SK-N-SH treated with all-trans-retinoic acid at 6 μM for 48 hours (cell line): ENCODE measurements around the gene MIB2.

Source experiments
- ATAC-seq: fragments of 200-7000 bp; cut with Tn5 transposase; 3 replicates; pipeline ENCODE4 v1.9.1; 2020; ENCODE audit warnings: mild to moderate bottlenecking, moderate library complexity
- ARNTL ChIP-seq: fragments of 450-650 bp; formaldehyde crosslinking; IDR thresholded peaks from 2 replicates; pipeline ENCODE4 v1.5.0; 2020; ENCODE audit warnings: low read depth, mild to moderate bottlenecking, moderate library complexity, borderline replicate concordance
- CSDC2 ChIP-seq: fragments of 250-450 bp; sonication (Bioruptor Pico); IDR thresholded peaks from 2 replicates; pipeline ENCODE4 v1.5.0; 2020; ENCODE audit warnings: mild to moderate bottlenecking, moderate library complexity
- ESRRG ChIP-seq: fragments of 250-450 bp; sonication (Bioruptor Pico); IDR thresholded peaks from 2 replicates; pipeline ENCODE4 v1.6.1; 2021; ENCODE audit warnings: mild to moderate bottlenecking
- GLIS3 ChIP-seq: fragments of 250-450 bp; sonication (Bioruptor Pico); IDR thresholded peaks from 2 replicates; pipeline ENCODE4 v1.5.0; 2020; ENCODE audit warnings: mild to moderate bottlenecking, moderate library complexity
- ISL1 ChIP-seq: fragments of 250-450 bp; sonication (Bioruptor Pico); IDR thresholded peaks from 2 replicates; pipeline ENCODE4 v2.1.2; 2022; ENCODE audit warnings: mild to moderate bottlenecking, moderate library complexity
- OSR1 ChIP-seq: fragments of 250-450 bp; sonication (Bioruptor Pico); IDR thresholded peaks from 2 replicates; pipeline ENCODE4 v1.8.0; 2022; ENCODE audit warnings: moderate library complexity, mild to moderate bottlenecking, inconsistent platforms
- RARB ChIP-seq: fragments of 250-450 bp; sonication (Bioruptor Pico); IDR thresholded peaks from 2 replicates; pipeline ENCODE4 v1.8.0; 2021; ENCODE audit warnings: mild to moderate bottlenecking, moderate library complexity
- SNAI2 ChIP-seq: fragments of 250-450 bp; sonication (Bioruptor Pico); IDR thresholded peaks from 2 replicates; pipeline ENCODE4 v1.5.0; 2020; ENCODE audit warnings: mild to moderate bottlenecking, moderate library complexity
- TCF4 ChIP-seq: fragments of 250-450 bp; sonication (Bioruptor Pico); IDR thresholded peaks from 2 replicates; pipeline ENCODE4 v1.8.0; 2021; ENCODE audit warnings: mild to moderate bottlenecking, moderate library complexity, borderline replicate concordance
- ZC3H10 ChIP-seq: fragments of 250-450 bp; sonication (Bioruptor Pico); IDR thresholded peaks from 2 replicates; pipeline ENCODE4 v1.5.1; 2021; ENCODE audit warnings: mild to moderate bottlenecking, moderate library complexity
- ZFP3 ChIP-seq: fragments of 250-450 bp; sonication (Bioruptor Pico); IDR thresholded peaks from 2 replicates; pipeline ENCODE4 v1.5.0; 2020; ENCODE audit warnings: mild to moderate bottlenecking, moderate library complexity
- ZFP30 ChIP-seq: fragments of 450-650 bp; formaldehyde crosslinking; IDR thresholded peaks from 2 replicates; pipeline ENCODE4 v1.5.0; 2022; ENCODE audit warnings: mild to moderate bottlenecking, moderate library complexity
- ZNF70 ChIP-seq: fragments of 450-650 bp; formaldehyde crosslinking; IDR thresholded peaks from 2 replicates; pipeline ENCODE4 v1.5.0; 2020; ENCODE audit warnings: mild to moderate bottlenecking, moderate library complexity
- ZNF8 ChIP-seq: fragments of 450-650 bp; formaldehyde crosslinking; IDR thresholded peaks from 2 replicates; pipeline ENCODE4 v1.5.0; 2020; ENCODE audit warnings: mild to moderate bottlenecking, moderate library complexity
- TF ChIP-seq, protein P1 (sequence below): fragments of 250-450 bp; sonication (Bioruptor Pico); IDR thresholded peaks from 2 replicates; pipeline ENCODE4 v1.5.0; 2020; ENCODE audit warnings: mild to moderate bottlenecking, moderate library complexity
- TF ChIP-seq, protein P2 (sequence below): fragments of 250-450 bp; sonication (Bioruptor Pico); IDR thresholded peaks from 2 replicates; pipeline ENCODE4 v1.8.0; 2021; ENCODE audit warnings: low read depth, mild to moderate bottlenecking, moderate library complexity, borderline replicate concordance

MIB2 gene

DNA sequence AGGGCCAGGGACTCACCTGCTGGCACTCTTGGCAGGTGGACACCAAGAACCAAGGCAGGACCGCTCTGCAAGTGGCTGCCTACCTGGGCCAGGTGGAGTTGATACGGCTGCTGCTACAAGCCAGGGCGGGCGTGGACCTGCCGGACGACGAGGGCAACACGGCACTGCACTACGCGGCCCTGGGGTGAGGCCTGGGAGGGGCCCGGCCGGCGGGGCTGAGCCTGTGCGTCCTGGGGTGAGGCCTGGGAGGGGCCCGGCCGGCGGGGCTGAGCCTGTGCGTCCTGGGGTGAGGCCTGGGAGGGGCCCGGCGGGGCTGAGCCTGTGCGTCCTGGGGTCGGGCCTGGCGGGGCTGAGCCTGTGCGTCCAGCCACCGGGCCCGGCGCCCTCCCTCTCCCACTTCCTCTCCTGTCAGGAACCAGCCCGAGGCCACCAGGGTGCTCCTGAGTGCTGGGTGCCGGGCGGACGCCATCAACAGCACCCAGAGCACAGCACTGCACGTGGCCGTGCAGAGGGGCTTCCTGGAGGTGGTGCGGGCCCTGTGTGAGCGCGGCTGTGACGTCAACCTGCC, 12.0 kb downstream of the MIB2 start:
- TF ChIP-seq ESRRG, result no peak
- no peak for TF ChIP-seq CSDC2
- TF ChIP-seq, protein P1, sequence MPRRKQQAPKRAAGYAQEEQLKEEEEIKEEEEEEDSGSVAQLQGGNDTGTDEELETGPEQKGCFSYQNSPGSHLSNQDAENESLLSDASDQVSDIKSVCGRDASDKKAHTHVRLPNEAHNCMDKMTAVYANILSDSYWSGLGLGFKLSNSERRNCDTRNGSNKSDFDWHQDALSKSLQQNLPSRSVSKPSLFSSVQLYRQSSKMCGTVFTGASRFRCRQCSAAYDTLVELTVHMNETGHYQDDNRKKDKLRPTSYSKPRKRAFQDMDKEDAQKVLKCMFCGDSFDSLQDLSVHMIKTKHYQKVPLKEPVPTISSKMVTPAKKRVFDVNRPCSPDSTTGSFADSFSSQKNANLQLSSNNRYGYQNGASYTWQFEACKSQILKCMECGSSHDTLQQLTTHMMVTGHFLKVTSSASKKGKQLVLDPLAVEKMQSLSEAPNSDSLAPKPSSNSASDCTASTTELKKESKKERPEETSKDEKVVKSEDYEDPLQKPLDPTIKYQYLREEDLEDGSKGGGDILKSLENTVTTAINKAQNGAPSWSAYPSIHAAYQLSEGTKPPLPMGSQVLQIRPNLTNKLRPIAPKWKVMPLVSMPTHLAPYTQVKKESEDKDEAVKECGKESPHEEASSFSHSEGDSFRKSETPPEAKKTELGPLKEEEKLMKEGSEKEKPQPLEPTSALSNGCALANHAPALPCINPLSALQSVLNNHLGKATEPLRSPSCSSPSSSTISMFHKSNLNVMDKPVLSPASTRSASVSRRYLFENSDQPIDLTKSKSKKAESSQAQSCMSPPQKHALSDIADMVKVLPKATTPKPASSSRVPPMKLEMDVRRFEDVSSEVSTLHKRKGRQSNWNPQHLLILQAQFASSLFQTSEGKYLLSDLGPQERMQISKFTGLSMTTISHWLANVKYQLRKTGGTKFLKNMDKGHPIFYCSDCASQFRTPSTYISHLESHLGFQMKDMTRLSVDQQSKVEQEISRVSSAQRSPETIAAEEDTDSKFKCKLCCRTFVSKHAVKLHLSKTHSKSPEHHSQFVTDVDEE (CRISPR knock-in tag), result no peak
- no peak for TF ChIP-seq RARB (CRISPR knock-in tag)
- TF ChIP-seq ZC3H10 (CRISPR knock-in tag), result no peak
- no peak for TF ChIP-seq GLIS3
- TF ChIP-seq, protein P2, sequence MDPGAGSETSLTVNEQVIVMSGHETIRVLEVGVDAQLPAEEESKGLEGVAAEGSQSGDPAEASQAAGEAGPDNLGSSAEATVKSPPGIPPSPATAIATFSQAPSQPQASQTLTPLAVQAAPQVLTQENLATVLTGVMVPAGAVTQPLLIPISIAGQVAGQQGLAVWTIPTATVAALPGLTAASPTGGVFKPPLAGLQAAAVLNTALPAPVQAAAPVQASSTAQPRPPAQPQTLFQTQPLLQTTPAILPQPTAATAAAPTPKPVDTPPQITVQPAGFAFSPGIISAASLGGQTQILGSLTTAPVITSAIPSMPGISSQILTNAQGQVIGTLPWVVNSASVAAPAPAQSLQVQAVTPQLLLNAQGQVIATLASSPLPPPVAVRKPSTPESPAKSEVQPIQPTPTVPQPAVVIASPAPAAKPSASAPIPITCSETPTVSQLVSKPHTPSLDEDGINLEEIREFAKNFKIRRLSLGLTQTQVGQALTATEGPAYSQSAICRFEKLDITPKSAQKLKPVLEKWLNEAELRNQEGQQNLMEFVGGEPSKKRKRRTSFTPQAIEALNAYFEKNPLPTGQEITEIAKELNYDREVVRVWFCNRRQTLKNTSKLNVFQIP (CRISPR knock-in tag), result no peak
- no peak for TF ChIP-seq SNAI2
- TF ChIP-seq, all 23 proteins: peak for 0
- no peak for ATAC-seq

DNA sequence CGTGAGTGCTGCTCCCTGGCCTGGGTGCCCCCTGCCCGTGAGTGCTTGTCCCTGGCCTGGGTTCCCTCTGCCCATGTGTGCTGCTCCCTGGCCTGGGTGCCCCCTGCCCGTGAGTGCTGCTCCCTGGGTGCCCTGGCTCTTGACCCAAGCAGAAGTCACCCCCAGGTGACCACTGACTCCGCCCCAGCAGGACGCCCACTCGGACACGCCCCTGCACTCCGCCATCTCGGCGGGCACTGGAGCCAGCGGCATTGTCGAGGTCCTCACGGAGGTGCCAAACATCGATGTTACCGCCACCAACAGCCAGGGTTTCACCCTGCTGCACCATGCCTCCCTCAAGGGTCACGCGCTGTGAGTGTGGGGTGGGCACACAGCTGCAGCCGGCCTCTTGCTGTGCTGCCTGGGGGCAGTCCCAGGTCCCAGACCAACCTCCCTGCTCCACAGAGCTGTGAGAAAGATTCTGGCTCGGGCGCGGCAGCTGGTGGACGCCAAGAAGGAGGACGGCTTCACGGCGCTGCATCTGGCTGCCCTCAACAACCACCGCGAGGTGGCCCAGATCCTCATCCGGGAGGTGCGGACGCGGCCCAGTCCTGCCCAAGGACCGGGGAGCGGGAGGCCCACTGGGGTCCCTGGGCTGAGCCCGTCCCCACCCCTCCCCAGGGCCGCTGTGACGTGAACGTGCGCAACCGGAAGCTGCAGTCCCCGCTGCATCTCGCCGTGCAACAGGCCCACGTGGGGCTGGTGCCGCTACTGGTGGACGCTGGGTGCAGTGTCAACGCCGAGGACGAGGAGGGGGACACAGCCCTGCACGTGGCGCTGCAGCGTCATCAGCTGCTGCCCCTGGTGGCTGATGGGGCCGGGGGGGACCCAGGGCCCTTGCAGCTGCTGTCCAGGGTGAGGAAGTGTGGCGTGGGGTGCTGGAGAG, 12.8 kb downstream of the MIB2 start:
- ATAC-seq, result no peak
- TF ChIP-seq, protein P1 (CRISPR knock-in tag), result no peak
- TF ChIP-seq RARB (CRISPR knock-in tag), result no peak
- no peak for TF ChIP-seq ZNF8 (CRISPR knock-in tag)
- no peak for TF ChIP-seq ZNF70 (CRISPR knock-in tag)
- TF ChIP-seq ISL1 (CRISPR knock-in tag), result no peak
- TF ChIP-seq TCF4 (CRISPR knock-in tag), result no peak
- TF ChIP-seq, protein P2 (CRISPR knock-in tag), result no peak
- TF ChIP-seq SNAI2, result no peak
- TF ChIP-seq ZFP3 (CRISPR knock-in tag), result no peak
- no peak for TF ChIP-seq OSR1
- no peak for TF ChIP-seq GLIS3
- TF ChIP-seq, all 23 proteins: peak for 0

DNA sequence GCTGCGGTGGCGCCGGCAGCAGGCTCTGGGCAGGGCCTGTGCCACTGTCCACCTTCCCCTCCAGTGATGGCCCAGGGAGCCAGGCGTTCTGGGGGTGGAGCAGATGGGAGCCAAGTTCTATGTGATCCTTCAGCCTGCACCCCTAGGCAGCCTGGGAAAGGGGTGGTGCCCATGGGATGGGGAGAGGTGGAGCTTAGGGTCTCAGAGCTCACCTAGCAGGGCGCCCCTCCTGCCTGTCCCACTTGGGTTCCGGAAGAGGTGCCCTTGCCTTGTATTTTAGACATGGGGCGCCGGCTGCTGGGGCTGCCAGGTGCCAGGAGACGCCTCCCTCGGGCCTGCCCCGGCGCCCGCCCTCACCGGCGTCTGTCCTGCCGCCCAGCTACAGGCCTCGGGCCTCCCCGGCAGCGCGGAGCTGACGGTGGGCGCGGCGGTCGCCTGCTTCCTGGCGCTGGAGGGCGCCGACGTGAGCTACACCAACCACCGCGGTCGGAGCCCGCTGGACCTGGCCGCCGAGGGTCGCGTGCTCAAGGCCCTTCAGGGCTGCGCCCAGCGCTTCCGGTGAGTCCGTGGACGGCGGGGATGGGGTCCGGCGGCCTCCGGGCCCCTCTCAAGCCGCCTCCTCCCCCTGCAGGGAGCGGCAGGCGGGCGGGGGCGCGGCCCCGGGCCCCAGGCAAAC, 13.6 kb downstream of the MIB2 start:
- ATAC-seq, result no peak
- no peak for TF ChIP-seq ZFP3 (CRISPR knock-in tag)
- no peak for TF ChIP-seq OSR1
- TF ChIP-seq, protein P1 (CRISPR knock-in tag), result no peak
- TF ChIP-seq ZFP30 (CRISPR knock-in tag), result no peak
- TF ChIP-seq SNAI2, result no peak
- no peak for TF ChIP-seq ARNTL (CRISPR knock-in tag)
